Inflammatory macrophage treated with lipopolysaccharide for 4 hours (primary cell): Measurements from ENCODE around the gene LILRB2.
"Not testable (repeated sequence)": the region's sequence is repeated elsewhere in the genome, so short reads cannot be mapped to it uniquely, and the experiment has no call there.

ENCODE experiments used
- DNase-seq: peaks from one replicate; pipeline ENCODE4 v3.0.0-alpha.2; 2020

Gene LILRB2

GRCh38 chr19:54302257-54302656 is 21.3 kb upstream of the LILRB2 start:
- peak; percentile 83 for DNase-seq

GRCh38 chr19:54299515-54299914 is 18.6 kb upstream of the LILRB2 start:
- no peak for DNase-seq

- no peak for DNase-seq
Observed at GRCh38 chr19:54299126-54299498, 18.2 kb upstream of the LILRB2 start.

- DNase-seq, result peak; percentile 66
Observed at GRCh38 chr19:54298357-54299125, 17.6 kb upstream of the LILRB2 start.

GRCh38 chr19:54297759-54298305 is 16.9 kb upstream of the LILRB2 start:
- peak; percentile 60 for DNase-seq

GRCh38 chr19:54294539-54294938 is 13.6 kb upstream of the LILRB2 start:
- DNase-seq, result no peak

GRCh38 chr19:54289160-54289559 is 8.2 kb upstream of the LILRB2 start:
- peak; percentile 86 for DNase-seq

GRCh38 chr19:54287456-54287855 is 6.5 kb upstream of the LILRB2 start:
- no peak for DNase-seq

- not testable (repeated sequence) for DNase-seq
Observed at GRCh38 chr19:54286283-54286682, 5.4 kb upstream of the LILRB2 start.

- DNase-seq, result not testable (repeated sequence)
Observed at GRCh38 chr19:54285427-54286056, 4.6 kb upstream of the LILRB2 start.

- DNase-seq, result peak; percentile 85
Observed at GRCh38 chr19:54282686-54283470, 2.0 kb upstream of the LILRB2 start.

GRCh38 chr19:54281729-54282075 is 792 bp upstream of the LILRB2 start:
- not testable (repeated sequence) for DNase-seq

GRCh38 chr19:54280441-54280840 is 469 bp downstream of the LILRB2 start:
- DNase-seq, result peak; percentile 79

- not testable (repeated sequence) for DNase-seq
Observed at GRCh38 chr19:54280025-54280424, 885 bp downstream of the LILRB2 start.

- peak; percentile 43 for DNase-seq
Observed at GRCh38 chr19:54279406-54279962, 1.4 kb downstream of the LILRB2 start.

GRCh38 chr19:54278571-54279195 is 2.2 kb downstream of the LILRB2 start:
- DNase-seq, result not testable (repeated sequence)

GRCh38 chr19:54278056-54278455 is 2.9 kb downstream of the LILRB2 start:
- not testable (repeated sequence) for DNase-seq

GRCh38 chr19:54277111-54277615 is 3.7 kb downstream of the LILRB2 start:
- DNase-seq, result not testable (repeated sequence)

GRCh38 chr19:54275951-54276350 is 5.0 kb downstream of the LILRB2 start:
- DNase-seq, result no peak

GRCh38 chr19:54274516-54274915 is 6.4 kb downstream of the LILRB2 start:
- DNase-seq, result not testable (repeated sequence)

- no peak for DNase-seq
Observed at GRCh38 chr19:54273821-54274220, 7.1 kb downstream of the LILRB2 start.

- DNase-seq, result peak; percentile 76
Observed at GRCh38 chr19:54272181-54272580, 8.7 kb downstream of the LILRB2 start.
